GM10847 (cell line): ENCODE measurements around the gene SH2D1A.

Experiments used
- POLR2A ChIP-seq: IDR thresholded peaks from 2 replicates; pipeline ENCODE4 v1.6.1; 2011; ENCODE audit not compliant: insufficient read length; ENCODE audit errors: extremely low read depth

SH2D1A gene

GRCh38 chrX:124344246-124344645 lies 2.1 kb upstream of the SH2D1A start:
- TF ChIP-seq POLR2A = no peak

- TF ChIP-seq POLR2A = no peak
Measured at GRCh38 chrX:124346877-124347241, 496 bp downstream of the SH2D1A start.

DNA sequence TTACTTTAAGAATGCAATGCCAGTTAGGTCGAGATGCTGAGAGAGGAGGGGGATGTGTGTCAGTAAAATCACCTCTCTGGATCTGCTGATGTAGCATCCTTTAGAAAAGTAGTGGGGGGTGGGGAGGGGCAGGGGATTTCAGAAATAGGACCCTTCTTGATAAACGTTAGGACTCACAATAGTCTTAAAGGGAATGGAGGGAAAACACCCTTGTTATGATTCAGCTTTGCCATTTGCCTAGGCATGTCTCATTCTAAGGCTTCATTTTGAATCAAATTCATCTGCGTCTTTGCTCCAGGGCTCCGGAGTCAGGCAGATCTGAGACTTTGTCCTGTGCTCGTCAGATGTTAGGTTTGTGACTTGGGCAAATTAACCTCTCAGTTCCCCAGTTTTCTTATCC lies 879 bp downstream of the SH2D1A start:
- TF ChIP-seq POLR2A = no peak

DNA sequence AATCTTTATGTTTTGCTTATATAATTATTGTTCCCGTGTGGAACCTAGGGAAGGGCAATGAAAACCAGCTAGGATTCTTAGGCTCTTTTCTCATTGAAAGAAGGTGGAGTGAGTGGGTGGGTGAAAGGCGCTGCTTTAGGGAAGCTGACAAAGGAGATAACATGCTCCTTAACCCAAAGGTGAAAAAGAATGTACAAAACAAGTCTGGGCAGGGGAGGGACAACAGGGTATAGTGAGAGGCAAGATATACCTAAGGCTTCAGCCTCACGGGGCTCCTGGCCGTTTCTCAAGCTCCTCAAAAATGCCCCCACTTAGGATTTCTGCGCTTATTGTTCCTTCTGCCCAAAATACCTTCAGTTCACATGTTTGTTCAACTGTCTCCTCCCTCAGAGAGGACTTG lies 1.8 kb downstream of the SH2D1A start:
- no peak for TF ChIP-seq POLR2A

- no peak for TF ChIP-seq POLR2A
Measured at GRCh38 chrX:124348885-124349453, 2.6 kb downstream of the SH2D1A start.

DNA sequence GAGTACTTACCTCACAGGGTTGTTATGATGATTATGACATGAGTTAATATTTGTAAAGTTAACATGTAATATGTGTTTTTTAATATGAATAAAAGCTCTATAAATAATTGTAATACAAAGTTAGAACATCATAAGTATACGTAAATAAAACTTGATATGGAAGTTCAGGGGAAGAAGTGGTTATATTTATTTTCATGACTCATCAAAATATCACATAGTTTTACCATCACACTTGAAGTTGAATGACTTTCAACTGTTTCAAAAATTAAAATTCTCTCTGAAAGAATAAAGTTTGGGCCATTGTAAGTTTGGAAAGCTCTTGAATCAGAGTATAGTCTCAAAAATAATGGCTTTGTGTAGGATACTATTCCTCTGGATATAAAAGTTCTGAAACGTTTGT lies 8.3 kb downstream of the SH2D1A start:
- TF ChIP-seq POLR2A = no peak

GRCh38 chrX:124358800-124359383 lies 12.5 kb downstream of the SH2D1A start:
- no peak for TF ChIP-seq POLR2A

GRCh38 chrX:124362072-124362471 lies 15.7 kb downstream of the SH2D1A start:
- TF ChIP-seq POLR2A = no peak

DNA sequence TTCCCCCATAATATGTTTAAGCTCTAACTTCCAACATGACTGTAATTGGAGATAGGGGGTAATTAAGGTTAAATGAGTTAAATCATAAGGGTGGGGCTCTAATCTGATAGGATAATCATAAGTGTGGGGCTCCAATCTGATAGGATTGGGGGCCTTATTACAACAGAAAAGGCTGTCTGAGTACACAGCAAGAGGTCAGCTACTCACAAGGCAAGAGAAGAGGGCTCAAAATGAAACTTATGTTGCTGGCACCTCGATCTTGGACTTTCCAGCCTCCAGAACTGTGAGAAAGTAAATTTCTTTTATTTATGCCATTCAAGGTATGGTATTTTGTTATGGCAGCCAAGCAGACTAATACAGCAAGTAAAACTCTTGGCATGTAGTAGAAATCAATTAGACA lies 16.4 kb downstream of the SH2D1A start:
- no peak for TF ChIP-seq POLR2A

GRCh38 chrX:124369722-124370121 lies 23.4 kb downstream of the SH2D1A start:
- no peak for TF ChIP-seq POLR2A

GRCh38 chrX:124373348-124373747 lies 27.0 kb downstream of the SH2D1A start:
- no peak for TF ChIP-seq POLR2A

DNA sequence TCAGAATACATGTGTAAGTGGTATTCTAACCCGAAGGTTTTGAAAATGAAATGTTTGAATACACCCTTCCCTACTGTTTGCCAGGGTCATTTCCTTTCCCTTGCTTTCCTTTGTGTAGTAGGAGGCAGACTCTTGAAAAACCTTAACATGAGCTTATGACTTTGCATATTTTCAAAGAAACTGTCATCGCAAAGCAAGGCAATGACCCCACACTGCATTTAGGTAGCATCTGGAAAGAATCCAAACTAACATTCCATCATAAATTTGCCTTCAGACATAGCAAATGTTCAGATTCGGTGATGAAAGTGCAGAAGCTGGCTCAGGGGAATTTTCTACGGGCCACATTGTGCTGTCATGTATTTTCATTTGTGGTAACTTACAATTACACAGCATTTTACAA lies 32.3 kb downstream of the SH2D1A start:
- TF ChIP-seq POLR2A = no peak

DNA sequence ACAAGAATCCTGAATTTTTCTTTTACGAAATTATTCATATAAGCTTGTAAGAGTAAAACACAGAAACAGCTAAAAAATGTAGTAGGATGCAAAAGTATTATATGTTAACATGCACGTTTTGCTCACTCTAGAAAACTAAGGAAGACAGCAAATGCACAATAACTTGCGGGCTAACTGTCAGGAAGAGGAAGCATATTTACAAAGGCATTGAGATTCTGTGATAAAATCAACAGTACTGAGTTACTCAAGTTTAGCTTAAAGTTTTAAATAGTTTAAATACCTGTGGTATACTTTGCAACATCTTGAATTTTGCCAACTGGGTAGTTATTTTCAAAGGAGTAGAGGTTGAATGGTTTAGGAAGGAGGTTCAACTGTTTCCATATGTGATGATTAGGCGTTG lies 37.0 kb downstream of the SH2D1A start:
- TF ChIP-seq POLR2A = no peak

DNA sequence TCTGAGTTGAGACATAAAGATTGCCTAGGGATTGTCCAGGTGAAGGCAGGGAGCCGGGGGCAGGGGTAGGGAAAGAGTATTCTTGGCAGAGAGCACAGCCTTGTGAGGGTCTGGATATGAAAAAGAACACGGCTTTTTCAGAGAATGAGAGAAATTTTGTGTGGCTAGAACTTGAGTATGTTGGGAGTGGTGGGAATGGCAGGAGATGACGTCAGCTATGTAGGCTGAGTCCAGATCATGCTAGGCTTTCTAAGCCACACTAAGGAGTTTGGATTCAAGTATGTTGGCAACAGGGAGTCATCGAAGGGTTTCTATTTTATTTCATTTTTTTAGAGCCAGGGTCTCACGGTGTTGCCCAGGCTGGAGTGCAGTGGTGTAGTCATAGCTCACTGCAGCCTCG lies 40.0 kb downstream of the SH2D1A start:
- TF ChIP-seq POLR2A = no peak

DNA sequence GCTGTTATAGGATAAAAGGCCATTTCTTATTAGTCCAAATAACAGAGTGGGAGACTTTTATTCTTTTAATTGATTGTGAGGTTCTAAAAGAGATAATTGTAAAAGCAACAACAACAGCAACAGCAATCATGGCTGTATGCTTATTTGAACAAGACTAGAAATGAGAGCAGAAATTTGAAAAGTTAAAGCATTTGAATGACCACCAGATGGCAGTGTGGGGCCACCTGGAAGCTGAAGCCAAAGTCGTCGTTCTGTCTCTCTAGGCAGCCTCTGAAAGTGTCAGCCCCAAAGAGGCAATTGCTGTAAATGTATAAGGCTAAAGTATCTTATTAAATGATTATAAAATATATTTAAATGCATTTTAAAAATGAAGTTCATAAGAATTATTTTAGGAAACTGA lies 42.2 kb downstream of the SH2D1A start:
- no peak for TF ChIP-seq POLR2A

DNA sequence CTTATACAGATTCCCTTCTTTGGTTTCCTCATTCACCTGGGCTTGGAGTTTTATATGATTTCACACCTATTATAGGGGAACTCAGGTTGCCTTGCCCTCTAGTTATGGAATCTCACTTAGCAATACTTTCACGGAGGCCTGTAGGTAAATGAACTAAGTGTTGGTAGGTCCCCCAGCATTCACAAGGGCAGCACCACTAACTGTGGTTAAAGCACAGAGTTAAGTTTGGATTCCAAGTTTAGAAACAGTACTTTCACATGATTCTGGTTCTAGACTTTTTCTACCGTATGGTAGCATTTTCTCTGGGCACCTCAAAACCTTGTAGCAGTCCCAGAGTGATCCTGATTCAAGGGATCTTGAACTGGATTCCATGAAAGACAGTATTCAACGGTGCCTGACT lies 46.4 kb downstream of the SH2D1A start:
- TF ChIP-seq POLR2A = no peak

DNA sequence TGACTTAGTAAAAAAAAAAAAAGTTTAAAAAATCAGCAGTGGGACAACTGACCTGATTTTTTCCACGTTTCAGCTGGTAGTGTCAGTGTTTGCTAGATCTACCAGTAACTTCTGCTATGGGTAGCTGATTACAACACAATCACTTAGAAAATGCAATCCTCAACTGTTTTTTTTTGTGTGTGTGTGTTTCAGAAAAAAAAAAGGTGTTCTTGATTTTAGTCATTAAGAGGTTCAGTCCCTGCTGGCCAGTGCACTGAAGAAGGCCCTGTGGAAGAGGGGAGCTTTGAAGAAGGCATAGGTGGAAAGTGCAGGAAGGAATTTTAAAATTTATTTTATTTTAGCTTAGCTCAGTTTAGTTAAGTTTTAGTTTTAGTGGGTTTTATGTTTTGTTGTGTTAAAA lies 46.9 kb downstream of the SH2D1A start:
- no peak for TF ChIP-seq POLR2A
